SK-MEL-5 (cell line): ENCODE results near the gene PKNOX2. TPM values are rescaled to one million over a fixed set of nuclear protein-coding genes. Genes with fewer than 3 reads are reported as not detected.

ENCODE experiments used
- DNase-seq: peaks from one replicate; pipeline ENCODE4 v3.0.0-alpha.2; 2016; ENCODE audit warnings: low read depth, low spot score
- in situ Hi-C: cut with HindIII; loops from 2 replicates; pipeline ENCODE4 v1.10.0; 2016; ENCODE audit warnings: low sequenced_read_pairs, high pct_unique_total_duplicates, low pct_unique_long_range_greater_than_20kb
- total RNA-seq: library from RNA; depleted of rRNA; stranded (reverse); fragments of >200 nt; shearing (Covaris generic); gene quantifications from 2 replicates; pipeline ENCODE4 v1.2.3, GENCODE V29; 2014

The PKNOX2 gene
- total RNA-seq, 1 experiment from 2014 or later, result 1.6 TPM

DNA sequence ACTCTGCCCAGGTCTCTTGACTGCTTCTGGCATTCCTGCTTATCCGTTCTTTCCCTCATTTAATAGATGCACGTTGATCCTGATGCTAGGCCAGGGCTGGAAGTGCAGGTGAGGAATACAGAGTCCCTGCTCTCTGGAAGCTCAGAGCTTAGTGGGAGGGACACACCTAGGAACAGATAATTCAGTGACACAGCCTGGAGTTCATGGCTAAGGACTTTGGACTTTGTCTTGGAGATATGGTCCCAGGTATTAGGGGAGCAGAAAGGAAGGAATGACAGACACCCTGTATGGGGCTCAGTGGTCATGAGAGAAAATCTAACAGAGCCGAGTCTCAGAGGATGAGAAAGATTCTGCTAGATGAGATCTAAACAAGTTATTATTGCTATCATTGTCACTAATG is 160.6 kb downstream of the PKNOX2 start:
- DNase-seq, result no peak
- in situ Hi-C loops, result no loop called here

DNA sequence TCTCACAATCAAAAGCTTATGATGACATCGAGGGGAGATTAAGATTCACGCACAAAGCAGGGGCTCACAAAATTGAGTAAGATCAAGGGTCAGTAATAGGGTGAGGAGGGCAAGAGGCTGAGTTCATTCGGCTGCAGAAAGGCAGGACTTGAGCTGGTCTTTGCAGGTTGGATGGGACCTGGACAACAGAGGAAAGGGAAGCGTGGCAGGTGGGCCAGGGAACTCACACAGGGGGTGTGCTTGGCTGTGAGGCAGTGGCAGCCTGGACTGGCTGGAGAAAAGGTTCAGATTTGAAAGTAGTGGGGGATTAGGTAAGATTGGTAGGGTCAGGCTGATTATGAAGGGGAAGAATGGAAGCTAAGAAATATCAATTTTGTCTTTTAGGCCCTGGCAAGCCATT is 161.6 kb downstream of the PKNOX2 start:
- in situ Hi-C loops, result no loop called here
- no peak for DNase-seq

DNA sequence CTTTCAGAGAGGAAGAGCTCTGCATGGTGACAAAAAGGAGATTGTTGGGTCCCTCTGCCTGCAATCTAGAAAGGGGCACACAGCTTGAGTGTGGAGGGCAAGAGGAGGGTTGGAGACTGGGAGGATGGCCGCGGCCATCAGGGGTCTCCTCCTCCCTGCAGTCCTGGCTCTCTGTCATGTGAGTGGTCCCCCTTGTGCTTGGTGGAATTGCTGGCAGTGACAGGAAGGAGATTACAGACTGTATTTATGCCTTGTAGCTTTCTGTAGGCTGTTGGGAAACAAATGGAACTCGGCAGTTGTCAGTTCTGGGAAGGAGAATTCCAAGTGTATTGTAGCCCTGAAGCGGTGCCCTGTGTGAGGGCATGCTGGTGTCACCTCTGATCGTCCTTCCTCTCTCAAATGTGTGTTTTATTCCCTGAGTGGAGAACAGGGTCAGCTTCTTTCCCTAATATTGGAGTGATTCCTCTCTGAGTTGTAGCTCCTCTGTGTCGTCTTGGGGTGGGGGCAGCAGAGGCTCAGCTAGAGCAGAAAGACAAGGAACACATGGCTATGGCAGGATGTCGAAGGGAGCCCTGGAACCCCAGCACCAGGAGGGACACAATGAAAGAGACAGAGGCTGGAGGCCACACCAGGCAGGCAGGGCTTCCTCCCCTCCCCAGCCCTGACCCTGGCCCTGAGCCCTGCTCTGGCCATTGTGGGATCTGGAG is 163.1 kb downstream of the PKNOX2 start:
- in situ Hi-C loops, result no loop called here
- DNase-seq, result no peak

DNA sequence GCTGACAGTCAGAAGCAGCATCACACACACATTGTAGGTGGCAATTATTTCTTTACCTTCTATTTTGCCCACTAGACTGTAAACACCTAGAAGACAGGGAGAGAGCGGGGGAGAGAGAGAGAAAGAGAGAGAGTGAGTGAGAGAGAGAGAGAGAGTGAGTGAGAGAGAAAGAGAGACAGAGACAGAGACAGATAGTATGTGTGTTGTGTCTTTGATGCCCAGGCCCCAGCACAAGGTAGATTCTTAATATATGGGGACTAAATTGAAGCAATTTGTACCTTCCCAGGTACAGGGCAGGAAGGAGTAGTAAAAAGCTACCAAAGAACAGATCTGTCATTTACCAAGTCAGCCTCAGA is 163.7 kb downstream of the PKNOX2 start:
- in situ Hi-C loops, result no loop called here
- DNase-seq, result no peak

DNA sequence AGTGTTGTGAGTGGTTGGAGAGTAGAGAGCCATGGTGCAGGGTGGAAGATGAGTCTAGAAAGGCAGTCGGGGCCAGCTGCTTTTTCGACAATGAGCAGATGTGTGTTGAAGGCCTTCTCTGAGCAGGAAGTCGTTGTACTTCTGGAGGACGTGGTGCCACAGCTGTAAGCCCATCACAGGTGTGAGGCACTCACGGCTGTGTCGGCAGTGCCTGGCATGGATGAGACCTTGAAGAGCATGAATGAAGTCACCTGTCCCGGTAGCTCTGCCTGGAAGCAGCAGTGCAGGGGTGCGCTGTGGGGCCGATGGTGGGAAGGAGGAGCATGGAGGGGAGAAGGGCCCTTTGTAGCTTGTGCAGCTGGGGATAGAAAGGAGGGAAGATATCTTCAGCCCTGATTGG is 165.2 kb downstream of the PKNOX2 start:
- in situ Hi-C loops, result no loop called here

DNA sequence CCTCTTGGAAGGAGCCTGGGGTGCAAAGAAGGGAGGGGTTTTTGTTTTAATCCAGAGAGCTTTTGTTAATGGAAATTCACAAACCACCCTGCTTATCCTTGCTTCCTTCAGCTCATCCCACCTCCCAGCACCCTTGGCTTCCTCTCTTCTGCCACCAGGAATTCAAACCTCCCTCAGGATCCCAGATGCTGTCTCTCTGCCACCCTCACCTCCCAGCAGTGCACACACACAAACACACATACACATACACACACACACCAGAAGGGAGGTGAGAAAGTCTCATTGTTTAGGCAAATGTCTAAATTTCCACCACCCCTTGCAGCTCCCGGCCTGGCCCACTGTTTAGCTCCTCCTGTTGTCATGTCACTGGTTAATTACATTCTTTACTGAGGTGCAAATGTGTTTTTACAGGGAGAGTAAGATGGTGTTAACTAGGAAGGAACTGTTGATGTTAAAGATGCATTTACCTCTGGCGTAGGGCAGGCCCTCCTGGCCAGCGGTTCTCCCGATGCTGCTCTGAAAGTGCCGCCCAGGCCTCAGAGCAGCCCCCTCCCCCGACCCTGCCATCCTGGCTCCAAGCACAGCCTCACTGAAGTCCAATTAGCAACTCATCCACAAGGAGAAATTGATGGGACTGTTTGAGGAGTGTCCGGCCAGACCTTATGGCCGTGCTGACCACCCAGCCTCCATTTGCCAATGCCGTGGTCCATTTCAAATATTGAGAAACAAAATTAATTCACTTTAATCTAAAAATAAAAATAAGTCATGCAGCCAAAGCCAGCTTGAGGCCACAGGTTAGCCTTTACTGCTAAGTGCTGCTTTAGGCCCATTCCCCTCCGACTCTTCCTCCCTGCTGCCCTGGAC is 166.1 kb downstream of the PKNOX2 start:
- no peak for DNase-seq
- in situ Hi-C loops, result no loop called here

More for the DNA sequence above, 165.2 kb downstream of the PKNOX2 start:
- no peak for DNase-seq

DNA sequence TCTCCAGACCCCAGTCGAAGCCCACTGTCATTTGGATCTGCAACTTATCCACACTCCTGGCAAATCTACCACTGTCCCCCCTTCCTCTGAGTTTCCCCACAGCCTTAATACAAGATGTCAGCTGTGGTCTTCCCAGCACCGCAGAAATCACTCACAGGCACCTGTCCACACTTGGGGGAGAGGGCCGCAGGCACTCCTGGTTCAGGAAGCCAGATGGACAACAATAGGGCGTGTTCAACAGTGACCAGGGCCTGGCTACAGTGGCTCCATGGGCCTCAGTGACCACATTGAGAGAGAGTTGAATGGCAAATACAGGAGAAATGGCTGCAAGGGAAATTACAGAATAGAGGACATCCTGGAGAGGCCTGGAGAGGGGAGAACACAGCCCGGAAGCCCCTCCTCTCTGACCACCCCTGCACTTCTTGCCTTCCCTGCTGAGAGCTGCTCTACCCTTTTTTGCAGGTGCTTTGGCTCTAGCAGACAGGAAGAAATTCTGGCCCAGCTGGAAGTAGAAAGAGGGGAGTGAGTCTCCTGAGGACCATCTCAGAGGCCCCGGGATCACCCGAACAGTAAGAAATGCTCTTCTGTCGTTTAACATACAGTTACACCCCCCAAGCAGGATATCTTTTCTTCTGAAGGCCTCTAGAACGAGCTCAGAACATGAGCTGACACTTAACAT is 166.9 kb downstream of the PKNOX2 start:
- in situ Hi-C loops, result no loop called here

DNA sequence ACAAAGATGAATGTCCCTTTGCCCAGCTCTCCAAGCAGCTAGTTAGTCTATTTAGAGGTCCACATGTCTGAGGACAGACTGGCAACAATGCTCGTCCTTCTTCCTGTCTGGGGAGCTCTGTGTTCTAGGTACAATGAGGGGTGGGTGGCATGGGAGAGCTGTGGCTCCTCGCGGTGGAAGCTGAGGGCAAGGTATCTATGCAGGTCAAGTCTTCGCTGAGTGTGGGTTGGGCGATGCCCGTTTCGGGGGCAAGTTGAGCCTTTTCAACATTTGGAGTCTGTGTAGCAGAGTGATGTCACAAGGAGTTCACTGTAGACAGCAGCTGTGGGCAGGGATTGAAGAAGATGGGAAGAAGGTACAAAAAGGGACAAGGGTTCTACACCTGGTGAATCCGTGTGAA is 168.3 kb downstream of the PKNOX2 start:
- DNase-seq, result no peak
- in situ Hi-C loops, result no loop called here

More for the DNA sequence above, 166.9 kb downstream of the PKNOX2 start:
- DNase-seq, result no peak

DNA sequence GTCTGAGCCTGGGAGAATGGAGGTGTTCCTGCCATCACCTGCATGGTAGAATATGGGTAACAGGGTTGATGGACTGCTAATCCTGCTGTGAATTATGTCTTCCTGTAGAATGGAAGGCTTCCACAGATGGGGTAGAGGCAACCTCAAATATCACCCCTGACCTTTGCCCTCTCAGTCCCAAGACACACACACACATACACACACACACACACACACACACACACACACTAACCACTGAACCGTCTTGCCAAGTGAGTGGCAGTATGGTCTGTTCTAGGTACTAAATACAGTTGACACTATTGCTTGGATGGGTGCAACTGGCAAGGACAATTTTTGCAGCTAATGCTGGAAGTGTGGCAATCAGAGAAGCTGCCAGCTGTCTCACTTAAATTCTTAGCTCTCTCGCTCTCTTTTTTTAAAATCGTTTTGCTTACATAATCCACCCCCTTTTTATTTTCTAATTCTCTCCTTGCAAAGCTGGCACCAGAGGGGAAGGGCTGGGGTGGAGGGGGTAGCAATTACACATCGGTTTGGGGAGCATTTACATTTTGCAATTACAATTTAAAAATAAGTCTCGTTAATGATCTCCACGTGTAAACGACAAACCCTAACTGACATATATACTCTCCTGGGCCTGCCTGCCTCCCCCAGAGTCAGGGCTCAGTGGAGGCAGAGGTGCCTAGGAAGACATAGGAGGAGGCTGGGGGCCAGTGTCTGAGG is 169.0 kb downstream of the PKNOX2 start:
- no peak for DNase-seq
- in situ Hi-C loops, result no loop called here

DNA sequence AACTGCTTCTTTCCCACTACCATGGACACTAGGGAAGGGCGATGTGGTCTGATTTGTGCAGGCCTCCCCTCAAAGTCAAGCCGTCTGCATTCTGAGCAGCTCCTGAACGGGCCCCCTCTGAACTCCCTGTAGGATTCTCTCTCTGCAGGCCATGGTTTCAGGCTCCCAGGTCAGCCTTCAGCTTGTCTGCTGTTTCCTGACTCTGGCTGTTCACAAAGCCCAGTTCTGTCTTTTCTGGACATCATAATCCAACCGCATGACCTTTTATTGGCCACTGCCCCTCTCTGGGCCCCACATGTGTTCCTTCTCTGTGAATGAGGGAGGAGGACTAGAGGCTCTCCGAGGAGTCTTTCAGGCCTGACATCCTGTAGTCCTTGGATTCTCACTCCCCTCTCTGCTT is 170.6 kb downstream of the PKNOX2 start:
- peak; percentile 88 for DNase-seq
- in situ Hi-C loops, result no loop called here

DNA sequence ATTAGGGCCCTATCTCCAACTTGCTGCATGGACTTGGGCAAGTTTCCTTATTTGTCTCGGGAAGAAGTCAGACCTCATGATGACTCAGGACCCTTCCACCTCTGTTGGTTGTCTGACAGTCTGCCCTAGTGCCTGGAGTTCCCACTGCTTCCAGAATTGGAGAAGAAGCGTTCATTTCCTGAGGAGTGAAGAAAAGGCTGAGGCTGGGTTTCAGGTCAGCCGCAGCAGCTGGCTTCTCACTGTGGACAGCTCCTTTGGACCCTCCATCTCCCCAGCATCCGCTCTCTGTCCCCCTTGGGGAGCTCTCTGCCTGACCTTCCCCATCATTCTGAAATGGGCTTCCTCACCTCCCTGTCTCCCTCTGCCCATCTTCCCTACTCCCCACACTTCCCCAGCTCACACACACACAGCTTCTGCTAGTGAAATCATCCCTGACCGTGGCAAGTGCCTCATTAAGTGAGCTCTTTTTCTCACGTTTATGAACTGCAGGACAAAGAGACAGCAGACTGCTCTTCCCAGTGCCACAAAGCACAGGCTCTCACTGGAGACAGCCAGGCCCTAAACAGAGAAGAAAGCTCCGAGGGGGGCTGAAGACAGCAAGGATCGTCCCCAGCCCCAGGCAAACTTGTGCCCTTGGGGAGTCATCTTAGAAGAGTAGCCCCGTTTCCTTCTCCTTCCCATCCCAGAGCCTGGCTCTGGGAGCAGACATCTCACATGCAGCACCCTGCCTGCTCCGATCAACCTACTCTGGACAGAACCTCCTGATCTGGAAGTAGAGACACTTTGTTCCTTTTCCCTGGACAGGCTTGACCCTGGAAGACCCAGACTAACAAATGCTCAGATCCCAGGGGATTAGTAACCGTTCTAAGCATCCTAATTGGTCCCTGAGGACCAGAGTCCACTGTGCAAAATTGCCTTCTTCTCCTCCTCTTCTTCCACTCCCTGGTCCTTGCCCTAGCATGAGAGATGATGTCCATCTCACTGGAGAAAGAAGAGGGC is 173.6 kb downstream of the PKNOX2 start:
- in situ Hi-C loops, result no loop called here
- DNase-seq, result no peak

DNA sequence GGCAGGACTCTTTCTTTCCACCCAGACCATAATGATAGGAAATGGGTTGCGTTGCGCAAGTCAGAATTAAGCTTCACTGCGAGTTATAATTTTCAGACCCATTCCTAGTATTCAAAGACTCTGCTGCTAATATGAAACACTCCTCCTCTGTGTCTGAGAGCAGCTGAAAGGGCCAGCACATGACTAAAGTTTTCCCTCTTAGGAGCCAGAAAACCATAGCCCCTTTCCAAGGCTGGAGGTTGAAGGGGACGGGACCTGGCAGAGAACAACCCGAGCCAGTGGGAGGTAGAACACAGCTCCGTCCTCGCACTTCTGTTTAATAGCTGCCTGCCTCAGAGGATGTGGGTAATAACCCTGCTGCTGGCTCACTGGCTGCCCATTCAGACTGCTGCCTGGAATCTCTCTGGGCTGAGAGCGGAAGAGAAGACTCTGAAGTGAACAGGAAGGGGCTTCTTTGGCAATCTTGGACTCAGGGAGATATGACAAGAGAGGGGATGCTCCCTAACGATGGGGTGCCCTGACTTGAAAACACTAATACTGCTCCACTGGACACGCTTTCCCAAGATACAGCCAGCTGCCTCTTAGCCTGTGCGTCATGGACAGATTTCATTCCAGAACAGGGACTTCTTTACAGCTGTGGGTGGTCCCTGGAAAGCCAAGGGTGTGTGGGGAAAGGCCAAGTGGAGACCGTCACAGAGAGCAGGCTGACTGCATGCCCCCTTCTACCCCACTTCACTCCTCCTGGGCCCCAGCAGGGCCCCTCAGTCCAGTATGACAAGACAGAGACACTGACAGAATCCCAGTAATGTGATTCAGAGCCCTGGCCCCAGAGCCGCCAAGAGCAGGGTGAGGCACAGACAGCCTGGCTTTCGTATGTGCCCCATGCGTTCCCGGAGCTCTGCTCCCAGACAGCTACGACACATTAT is 174.6 kb downstream of the PKNOX2 start:
- in situ Hi-C loops, result no loop called here
- DNase-seq, result no peak

DNA sequence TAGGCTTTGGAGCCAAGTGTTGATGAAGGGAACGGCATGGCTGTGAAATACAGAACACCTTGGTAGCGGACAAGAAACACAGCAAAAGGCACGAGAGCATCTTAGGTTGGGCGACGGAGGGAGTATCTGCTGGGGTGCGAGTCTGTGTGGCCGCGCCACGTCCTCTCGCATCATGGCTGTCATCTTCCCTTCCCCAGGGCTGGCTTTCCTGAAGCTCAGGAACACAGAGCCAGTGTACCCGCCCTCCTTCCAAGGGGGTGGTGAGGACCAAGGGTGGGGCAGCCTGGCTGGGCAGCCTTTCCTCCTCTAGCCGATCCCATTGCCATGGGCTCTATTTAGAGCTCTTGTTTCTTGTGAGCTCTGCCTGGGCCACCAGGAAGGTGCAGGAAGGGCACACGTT is 177.1 kb downstream of the PKNOX2 start:
- in situ Hi-C loops, result no loop called here
- no peak for DNase-seq

DNA sequence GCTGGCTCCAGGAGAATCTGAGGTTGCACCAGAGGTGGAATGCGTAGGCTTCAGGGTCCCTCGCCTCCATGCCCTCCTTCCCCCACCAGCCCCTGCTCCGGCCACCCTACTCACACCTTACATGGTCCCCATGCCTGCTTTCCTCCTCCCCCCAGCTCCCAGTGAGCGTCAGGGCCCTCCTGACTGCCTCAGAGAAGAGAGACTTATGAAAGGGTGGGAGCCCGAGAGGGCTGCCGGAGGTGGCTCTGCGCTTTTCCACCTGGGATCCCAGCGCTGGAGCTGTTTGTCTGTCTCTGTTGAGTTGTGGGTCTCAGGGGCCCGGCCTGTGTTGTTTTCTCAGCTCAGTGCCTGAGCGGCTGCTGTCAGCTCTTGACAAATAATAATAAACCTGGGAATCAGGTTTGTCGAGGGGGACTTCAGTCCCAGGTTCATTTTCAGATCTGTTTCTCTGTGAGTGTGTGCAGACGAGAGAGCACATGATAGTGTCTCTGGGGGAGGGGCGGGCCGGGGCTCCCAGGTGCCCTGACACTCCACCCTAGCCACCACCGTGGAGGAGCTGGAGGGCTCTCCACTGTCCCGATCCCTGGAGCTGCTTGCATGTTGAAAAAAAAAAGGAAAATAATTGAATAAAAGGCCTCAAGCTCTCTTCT is 177.9 kb downstream of the PKNOX2 start:
- in situ Hi-C loops, result no loop called here
- no peak for DNase-seq

DNA sequence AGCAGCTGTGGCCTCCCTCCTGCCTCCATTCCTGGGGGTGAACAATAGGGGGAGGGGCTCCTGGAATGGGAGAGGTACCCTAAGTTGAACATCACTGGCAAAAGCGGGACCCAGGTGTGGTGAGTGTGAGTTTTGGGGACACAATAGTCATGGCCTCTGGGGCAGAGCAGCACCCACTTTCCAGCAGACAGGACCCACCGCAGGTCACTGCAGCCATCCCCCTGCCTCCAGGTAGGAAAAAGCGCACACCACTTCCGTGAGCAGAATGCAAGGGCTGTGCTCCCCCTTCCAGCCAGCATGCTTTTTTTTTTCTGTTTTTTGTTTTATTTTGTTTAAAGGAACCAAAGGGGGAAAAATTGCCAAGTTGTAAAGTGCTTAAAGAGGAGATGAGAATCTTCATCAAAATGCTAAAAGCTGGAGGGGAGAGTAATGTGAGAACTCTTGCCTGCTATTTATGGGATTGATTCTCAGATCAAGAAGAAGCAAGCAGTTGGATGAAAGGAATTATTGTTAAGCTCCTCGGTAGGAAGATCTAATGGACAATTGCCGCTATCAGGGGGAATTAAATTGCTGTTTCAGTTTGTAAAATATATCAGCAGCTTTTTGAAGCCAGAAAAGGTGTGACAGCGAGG is 178.7 kb downstream of the PKNOX2 start:
- peak; percentile 25 for DNase-seq
- in situ Hi-C loops, result no loop called here
